GM20000 (cell line): ENCODE data around the gene SEMA5A.

Experiments used
- DNase-seq: peaks from one replicate; pipeline ENCODE4 v3.0.0; 2012; ENCODE audit warnings: low spot score
- TF ChIP-seq, protein P1 (sequence below): IDR thresholded peaks from 2 replicates; pipeline ENCODE4 v1.5.1; 2012; ENCODE audit warnings: mild to moderate bottlenecking, control low read depth; ENCODE audit errors: extremely low read depth, missing control alignments

The SEMA5A gene

DNA sequence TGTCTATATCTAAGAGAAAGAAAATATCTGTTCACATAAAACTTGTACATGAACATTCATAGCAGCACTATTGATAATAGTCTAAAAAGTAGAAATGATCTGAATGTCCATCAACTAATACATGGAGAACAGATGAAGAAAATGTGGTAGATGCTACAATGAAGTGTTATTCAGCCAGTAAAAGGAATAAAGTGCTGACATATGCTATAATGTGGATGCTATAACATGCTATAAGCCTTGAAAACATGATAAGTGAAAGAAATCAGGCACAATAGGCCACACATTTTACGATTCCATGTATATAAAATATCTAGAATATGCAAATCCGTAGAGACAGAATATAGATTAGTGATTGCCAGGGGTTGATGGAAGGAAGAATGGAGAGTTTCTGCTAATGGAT is 146.8 kb downstream of the SEMA5A start:
- TF ChIP-seq, protein P1, sequence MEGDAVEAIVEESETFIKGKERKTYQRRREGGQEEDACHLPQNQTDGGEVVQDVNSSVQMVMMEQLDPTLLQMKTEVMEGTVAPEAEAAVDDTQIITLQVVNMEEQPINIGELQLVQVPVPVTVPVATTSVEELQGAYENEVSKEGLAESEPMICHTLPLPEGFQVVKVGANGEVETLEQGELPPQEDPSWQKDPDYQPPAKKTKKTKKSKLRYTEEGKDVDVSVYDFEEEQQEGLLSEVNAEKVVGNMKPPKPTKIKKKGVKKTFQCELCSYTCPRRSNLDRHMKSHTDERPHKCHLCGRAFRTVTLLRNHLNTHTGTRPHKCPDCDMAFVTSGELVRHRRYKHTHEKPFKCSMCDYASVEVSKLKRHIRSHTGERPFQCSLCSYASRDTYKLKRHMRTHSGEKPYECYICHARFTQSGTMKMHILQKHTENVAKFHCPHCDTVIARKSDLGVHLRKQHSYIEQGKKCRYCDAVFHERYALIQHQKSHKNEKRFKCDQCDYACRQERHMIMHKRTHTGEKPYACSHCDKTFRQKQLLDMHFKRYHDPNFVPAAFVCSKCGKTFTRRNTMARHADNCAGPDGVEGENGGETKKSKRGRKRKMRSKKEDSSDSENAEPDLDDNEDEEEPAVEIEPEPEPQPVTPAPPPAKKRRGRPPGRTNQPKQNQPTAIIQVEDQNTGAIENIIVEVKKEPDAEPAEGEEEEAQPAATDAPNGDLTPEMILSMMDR, result no peak
- DNase-seq, result no peak

- no peak for DNase-seq
- TF ChIP-seq, protein P1, result no peak
Observed at GRCh38 chr5:9398227-9398626, 147.6 kb downstream of the SEMA5A start.

DNA sequence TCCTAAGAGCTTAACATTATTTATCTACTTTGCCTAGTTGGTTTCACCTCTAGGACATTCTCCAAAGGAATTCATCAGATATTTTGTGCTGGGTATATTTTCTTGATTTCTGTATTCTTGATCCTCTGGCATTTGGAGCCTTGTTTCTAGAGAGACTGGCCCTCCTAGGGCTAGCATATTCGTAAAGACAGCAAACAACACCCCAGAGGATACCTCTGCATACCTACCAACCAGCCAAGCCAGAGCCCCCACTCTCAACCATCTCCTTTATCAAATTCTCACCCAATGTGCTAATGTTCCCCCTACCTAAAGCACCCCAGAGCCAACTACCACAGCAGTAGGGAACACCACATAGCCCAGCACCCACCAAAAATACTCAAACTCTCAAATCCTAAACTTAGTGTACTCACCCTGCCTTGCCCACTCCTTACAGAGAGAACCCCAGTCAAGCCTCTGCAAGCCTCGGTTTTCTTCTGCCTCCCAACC is 149.5 kb downstream of the SEMA5A start:
- TF ChIP-seq, protein P1, result no peak
- no peak for DNase-seq

GRCh38 chr5:9395706-9396105 is 150.2 kb downstream of the SEMA5A start:
- DNase-seq, result no peak
- TF ChIP-seq, protein P1, result no peak

GRCh38 chr5:9394221-9394620 is 151.7 kb downstream of the SEMA5A start:
- TF ChIP-seq, protein P1, result no peak
- no peak for DNase-seq

DNA sequence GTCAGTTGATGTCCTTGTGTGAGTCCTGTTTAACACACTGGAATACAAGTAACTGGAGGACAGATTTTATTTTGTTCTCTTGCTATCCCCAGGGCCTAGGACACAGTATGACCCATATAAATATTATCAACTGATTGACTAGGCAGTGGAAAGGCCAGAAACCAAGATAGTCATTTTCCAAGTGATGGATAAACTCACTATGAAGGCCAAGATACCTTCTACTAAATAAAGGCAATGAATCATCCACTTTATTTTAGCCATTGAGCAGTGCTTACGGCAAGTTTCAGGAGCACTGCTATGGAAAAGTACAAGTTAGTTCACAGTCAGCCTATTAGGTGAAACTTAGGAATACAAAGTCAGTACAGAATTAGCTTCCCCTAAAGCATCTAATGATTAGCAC is 153.2 kb downstream of the SEMA5A start:
- TF ChIP-seq, protein P1, result no peak
- DNase-seq, result no peak

- TF ChIP-seq, protein P1, result no peak
- no peak for DNase-seq
Observed at GRCh38 chr5:9391080-9391479, 154.8 kb downstream of the SEMA5A start.

- TF ChIP-seq, protein P1, result no peak
- no peak for DNase-seq
Observed at GRCh38 chr5:9390113-9390512, 155.8 kb downstream of the SEMA5A start.
